ENCODE results near the gene GEMIN2.
"Not testable (repeated sequence)": the region's sequence is repeated elsewhere in the genome, so short reads cannot be mapped to it uniquely, and the experiment has no call there.

GEMIN2 gene

DNA sequence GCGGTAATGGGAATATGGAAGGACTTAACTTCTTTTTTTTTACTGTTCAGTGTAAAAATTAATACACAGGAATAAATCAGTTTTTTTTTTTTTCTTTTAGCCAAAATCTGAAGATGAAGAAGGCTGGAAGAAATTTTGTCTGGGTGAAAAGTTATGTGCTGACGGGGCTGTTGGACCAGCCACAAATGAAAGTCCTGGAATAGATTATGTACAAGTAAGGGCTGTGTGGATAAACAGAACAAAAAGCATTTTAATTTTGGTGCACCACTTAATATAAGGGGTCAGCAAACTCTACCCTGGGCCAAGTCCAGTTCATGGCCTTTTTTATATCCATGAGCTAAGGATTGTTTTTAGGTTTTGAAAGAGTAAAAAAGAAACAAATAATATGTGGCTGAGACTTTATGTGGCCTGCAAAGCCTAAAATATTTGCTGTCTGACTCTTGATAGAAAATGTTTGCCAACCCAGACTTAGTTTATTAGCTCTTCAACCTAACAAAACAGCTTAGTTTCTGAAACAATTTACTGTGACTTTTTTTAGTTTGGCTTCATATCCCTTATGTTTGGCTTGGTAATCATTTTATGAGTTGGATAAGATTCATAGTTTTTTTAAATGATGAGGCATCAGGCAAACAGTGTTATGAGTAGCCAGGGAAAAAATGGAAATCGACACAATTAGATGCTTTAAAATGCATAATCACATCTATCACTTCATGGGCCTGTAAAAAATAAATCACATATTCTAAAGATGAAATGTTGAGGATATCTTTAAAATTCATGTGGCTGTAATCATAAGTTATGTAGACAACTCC is 8.4 kb downstream of the GEMIN2 start:
- H3K9ac ChIP-seq (ENCODE audit: low read length): no peak overlapping the region
- no peak overlapping the region for H3K4me3 ChIP-seq (ENCODE audit: low read depth, low read length)
- H3K27ac ChIP-seq (ENCODE audit: low read depth, low read length): no peak overlapping the region
- no peaks in the 10 kb centered on the region for H3K4me1 ChIP-seq (ENCODE audit: control insufficient read depth, insufficient read depth, low read length)
- peaks cover 71% of the 10 kb centered on the region for H3K36me3 ChIP-seq (ENCODE audit: control insufficient read depth, insufficient read depth, low read length)
- H3K27me3 ChIP-seq (ENCODE audit: control insufficient read depth, insufficient read depth, low read length): no peaks in the 10 kb centered on the region
- H3K9me3 ChIP-seq (ENCODE audit: control insufficient read depth, insufficient read depth, low read depth, low read length): no peaks in the 10 kb centered on the region

DNA sequence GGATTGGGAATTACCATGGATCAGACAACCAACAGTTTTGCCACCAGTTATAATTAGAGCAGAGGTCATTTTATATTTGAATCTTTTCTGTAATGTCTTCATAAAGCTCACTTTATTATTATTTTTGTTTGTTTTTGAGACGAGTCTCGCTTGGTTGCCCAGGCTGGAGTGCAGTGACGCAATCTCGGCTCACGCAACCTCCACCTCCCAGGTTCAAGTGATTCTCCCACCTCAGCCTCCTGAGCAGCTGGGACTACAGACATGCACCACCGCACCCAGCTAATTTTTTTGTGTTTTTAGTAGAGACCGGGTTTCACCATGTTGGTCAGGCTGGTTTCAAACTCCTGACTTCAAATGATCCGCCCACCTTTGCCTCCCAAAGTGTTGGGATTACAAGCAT is 23.7 kb downstream of the GEMIN2 start:
- peaks cover 21% of the 10 kb centered on the region for H3K9me3 ChIP-seq (ENCODE audit: control insufficient read depth, insufficient read depth, low read depth, low read length)
- peaks cover 69% of the 10 kb centered on the region for H3K36me3 ChIP-seq (ENCODE audit: control insufficient read depth, insufficient read depth, low read length)
- H3K4me1 ChIP-seq (ENCODE audit: control insufficient read depth, insufficient read depth, low read length); H3K4me3 ChIP-seq (ENCODE audit: low read depth, low read length); H3K27ac ChIP-seq (ENCODE audit: low read depth, low read length); H3K9ac ChIP-seq (ENCODE audit: low read length); H3K27me3 ChIP-seq (ENCODE audit: control insufficient read depth, insufficient read depth, low read length): not testable (repeated sequence)

DNA sequence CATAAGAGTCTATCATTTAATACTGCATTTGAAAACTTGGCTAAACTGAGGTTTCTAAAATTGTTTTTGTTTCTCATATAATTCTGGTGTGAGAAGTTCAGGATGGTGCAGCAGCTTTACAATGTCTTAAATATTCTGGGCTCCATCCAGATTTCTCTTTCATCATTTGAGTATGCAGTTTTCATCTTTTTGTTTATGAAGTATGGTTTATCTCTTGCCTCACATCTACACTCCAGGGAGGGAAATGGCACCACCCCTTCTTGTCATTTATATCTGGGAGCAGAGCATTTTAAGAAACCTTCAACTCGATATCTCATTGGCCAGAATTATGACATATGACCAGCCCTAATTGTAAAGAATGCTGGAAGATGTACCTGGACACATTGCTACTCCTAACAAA is 24.3 kb downstream of the GEMIN2 start:
- no peaks in the 10 kb centered on the region for H3K4me1 ChIP-seq (ENCODE audit: control insufficient read depth, insufficient read depth, low read length)
- H3K36me3 ChIP-seq (ENCODE audit: control insufficient read depth, insufficient read depth, low read length): peaks cover 66% of the 10 kb centered on the region
- H3K27ac ChIP-seq (ENCODE audit: low read depth, low read length): no peak overlapping the region
- no peak overlapping the region for H3K4me3 ChIP-seq (ENCODE audit: low read depth, low read length)
- H3K9me3 ChIP-seq (ENCODE audit: control insufficient read depth, insufficient read depth, low read depth, low read length): peaks cover 23% of the 10 kb centered on the region
- H3K27me3 ChIP-seq (ENCODE audit: control insufficient read depth, insufficient read depth, low read length): no peaks in the 10 kb centered on the region
- no peak overlapping the region for H3K9ac ChIP-seq (ENCODE audit: low read length)

DNA sequence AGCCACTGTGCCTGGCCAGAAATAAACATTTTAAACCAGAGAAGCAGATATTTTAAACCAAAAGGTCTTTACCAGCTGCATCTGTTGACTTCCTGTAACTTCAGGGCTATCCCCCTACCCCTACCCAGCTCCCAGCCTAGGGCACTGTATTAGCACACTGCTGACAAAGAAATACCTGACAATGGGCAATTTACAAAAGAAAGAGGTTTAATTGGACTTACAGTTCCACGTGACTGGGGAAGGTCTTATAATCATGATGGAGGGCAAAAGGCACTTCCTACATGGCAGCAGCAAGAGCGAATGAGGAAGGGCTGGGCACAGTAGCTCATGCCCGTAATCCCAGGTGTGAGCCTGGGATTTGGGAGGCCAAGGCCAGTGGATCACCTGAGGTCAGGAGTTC is 26.0 kb downstream of the GEMIN2 start:
- Histone ChIP-seq H3K27ac (ENCODE audit: low read depth, low read length) (no peak overlapping the region), H3K9me3 (ENCODE audit: control insufficient read depth, insufficient read depth, low read depth, low read length) (peaks cover 23% of the 10 kb centered on the region), H3K4me3 (ENCODE audit: low read depth, low read length) (no peak overlapping the region), H3K27me3 (ENCODE audit: control insufficient read depth, insufficient read depth, low read length) (no peaks in the 10 kb centered on the region), H3K36me3 (ENCODE audit: control insufficient read depth, insufficient read depth, low read length) (peaks cover 49% of the 10 kb centered on the region), H3K4me1 (ENCODE audit: control insufficient read depth, insufficient read depth, low read length) (no peaks in the 10 kb centered on the region), H3K9ac (ENCODE audit: low read length) (no peak overlapping the region)

DNA sequence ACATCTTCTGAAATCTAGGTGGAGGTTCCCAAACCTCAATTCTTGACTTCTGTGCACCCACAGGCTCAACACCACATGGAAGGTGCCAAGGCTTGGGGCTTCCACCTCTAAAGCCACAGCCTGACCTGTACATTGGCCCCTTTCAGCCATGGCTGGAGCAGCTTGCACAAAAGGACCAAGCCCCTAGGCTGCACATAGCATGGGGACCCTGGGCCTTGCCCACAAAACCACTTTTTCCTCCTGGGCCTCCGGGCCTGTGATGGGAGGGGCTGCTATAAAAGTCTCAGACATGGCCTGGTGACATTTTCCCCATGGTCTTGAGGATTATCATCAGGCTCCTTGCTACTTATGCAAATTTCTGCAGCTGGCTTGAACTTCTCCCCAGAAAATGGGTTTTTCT is 27.5 kb downstream of the GEMIN2 start:
- not testable (repeated sequence) for H3K27ac ChIP-seq (ENCODE audit: low read depth, low read length); H3K9ac ChIP-seq (ENCODE audit: low read length); H3K27me3 ChIP-seq (ENCODE audit: control insufficient read depth, insufficient read depth, low read length); H3K4me3 ChIP-seq (ENCODE audit: low read depth, low read length); H3K4me1 ChIP-seq (ENCODE audit: control insufficient read depth, insufficient read depth, low read length)
- H3K9me3 ChIP-seq (ENCODE audit: control insufficient read depth, insufficient read depth, low read depth, low read length): peaks cover 23% of the 10 kb centered on the region
- H3K36me3 ChIP-seq (ENCODE audit: control insufficient read depth, insufficient read depth, low read length): peaks cover 36% of the 10 kb centered on the region

DNA sequence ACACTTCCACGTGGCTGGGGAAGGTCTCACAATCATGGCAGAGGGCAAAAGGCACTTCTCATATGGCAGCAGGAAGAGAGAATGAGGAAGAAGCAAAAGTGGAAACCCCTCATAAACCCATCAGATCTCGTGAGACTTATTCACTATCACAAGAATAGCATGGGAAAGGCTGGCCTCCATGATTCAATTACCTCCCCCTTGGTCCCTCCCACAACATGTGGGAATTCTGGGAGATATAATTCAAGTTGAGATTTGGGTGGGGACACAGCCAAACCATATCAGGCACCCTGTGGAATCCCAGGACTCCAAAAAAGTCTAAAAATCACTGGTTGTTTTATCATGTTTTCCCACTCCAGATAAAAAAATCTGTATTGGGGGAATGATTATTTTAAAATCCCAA is 29.1 kb downstream of the GEMIN2 start:
- not testable (repeated sequence) for H3K27ac ChIP-seq (ENCODE audit: low read depth, low read length); H3K4me1 ChIP-seq (ENCODE audit: control insufficient read depth, insufficient read depth, low read length); H3K27me3 ChIP-seq (ENCODE audit: control insufficient read depth, insufficient read depth, low read length); H3K9ac ChIP-seq (ENCODE audit: low read length); H3K4me3 ChIP-seq (ENCODE audit: low read depth, low read length)
- Histone ChIP-seq H3K36me3 (ENCODE audit: control insufficient read depth, insufficient read depth, low read length) (peaks cover 25% of the 10 kb centered on the region), H3K9me3 (ENCODE audit: control insufficient read depth, insufficient read depth, low read depth, low read length) (peaks cover 23% of the 10 kb centered on the region)

DNA sequence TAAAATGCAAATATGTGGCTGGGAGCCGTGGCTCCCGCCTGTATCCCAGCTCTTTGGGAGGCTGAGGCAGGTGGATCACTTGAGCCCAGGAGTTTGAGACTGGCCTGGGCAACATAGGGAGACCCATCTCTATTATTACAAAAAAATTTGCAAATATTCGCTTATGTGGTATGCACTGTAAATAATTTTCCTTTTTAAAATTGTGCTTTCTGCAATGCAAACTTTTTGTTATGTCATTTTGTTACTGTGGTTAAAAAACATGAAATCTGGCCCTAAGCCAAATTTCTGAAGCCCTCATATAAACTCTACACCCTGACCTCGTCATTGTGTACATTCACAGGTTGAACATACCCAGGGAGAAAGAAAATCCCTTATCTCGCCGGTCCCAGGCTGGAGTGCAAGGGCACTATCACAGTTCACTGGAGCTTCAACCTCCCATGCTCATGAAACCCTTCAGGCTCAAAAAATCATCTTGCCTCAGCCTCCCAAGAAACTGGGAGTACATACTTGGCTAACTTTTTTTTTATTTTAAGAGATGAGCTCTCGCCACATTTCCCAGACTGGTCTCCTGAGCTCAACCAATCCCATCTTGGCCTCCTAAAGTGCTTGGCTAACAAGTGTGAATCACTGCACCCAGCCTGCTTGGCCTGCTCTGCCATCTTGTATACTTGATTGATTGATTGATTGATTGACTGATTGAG is 31.3 kb downstream of the GEMIN2 start:
- Histone ChIP-seq H3K27ac (ENCODE audit: low read depth, low read length) (no peak overlapping the region), H3K27me3 (ENCODE audit: control insufficient read depth, insufficient read depth, low read length) (no peaks in the 10 kb centered on the region), H3K36me3 (ENCODE audit: control insufficient read depth, insufficient read depth, low read length) (peaks cover 35% of the 10 kb centered on the region)

DNA sequence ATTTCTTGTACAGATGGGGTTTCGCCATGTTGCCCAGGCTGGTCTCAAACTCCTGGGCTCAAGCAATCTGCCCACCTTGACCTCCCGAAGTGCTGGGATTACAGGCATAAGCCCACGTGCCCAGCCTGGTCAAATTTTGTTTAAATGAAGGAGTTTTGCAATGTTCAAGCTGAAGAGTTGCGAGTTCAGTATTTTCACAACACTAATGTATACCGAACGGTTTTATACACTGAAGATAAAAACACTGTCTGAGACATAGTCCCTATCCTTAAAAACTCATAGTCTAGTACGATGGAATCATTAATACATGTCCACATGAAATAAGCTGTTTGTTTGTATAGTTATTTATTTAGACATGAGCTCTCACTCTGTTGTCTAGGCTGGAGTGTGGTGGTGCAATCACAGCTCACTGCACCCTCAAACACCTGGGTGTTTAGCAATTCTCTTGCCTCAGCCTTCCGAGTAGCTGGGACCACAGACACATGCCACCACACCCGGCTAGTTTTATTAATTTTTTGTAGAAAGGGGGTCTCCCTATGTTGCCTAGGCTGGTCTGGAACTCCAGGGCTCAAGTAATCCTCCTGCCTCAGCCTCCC is 40.6 kb downstream of the GEMIN2 start:
- Histone ChIP-seq H3K27me3 (ENCODE audit: control insufficient read depth, insufficient read depth, low read length) (no peaks in the 10 kb centered on the region), H3K4me1 (ENCODE audit: control insufficient read depth, insufficient read depth, low read length) (no peaks in the 10 kb centered on the region), H3K9ac (ENCODE audit: low read length) (no peak overlapping the region), H3K36me3 (ENCODE audit: control insufficient read depth, insufficient read depth, low read length) (peaks cover 53% of the 10 kb centered on the region), H3K27ac (ENCODE audit: low read depth, low read length) (no peak overlapping the region), H3K4me3 (ENCODE audit: low read depth, low read length) (no peak overlapping the region), H3K9me3 (ENCODE audit: control insufficient read depth, insufficient read depth, low read depth, low read length) (no peaks in the 10 kb centered on the region)

More for the DNA sequence above, 31.3 kb downstream of the GEMIN2 start:
- H3K9me3 ChIP-seq (ENCODE audit: control insufficient read depth, insufficient read depth, low read depth, low read length): peaks cover 21% of the 10 kb centered on the region
- no peak overlapping the region for H3K9ac ChIP-seq (ENCODE audit: low read length)
- no peak overlapping the region for H3K4me3 ChIP-seq (ENCODE audit: low read depth, low read length)
- no peaks in the 10 kb centered on the region for H3K4me1 ChIP-seq (ENCODE audit: control insufficient read depth, insufficient read depth, low read length)

DNA sequence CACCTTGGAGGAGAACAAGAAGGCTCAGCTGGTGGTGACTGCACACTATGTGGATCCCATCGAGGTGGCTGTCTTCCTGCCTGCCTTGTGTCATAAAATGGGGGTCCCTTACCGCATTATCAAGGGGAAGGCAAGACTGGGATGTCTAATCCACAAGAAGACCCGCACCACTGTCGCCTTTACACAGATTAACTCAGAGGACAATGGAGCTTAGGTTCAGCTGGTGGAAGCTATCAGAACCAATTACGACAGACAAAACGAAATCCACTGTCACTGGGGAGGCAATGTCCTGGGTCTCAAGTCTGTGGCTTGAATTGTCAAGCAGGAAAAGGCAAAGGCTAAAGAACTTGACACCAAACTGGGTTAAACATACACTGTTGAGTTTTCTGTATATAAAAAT is 43.4 kb downstream of the GEMIN2 start:
- no peak overlapping the region for H3K27ac ChIP-seq (ENCODE audit: low read depth, low read length)
- H3K9ac ChIP-seq (ENCODE audit: low read length): no peak overlapping the region
- no peaks in the 10 kb centered on the region for H3K27me3 ChIP-seq (ENCODE audit: control insufficient read depth, insufficient read depth, low read length)
- H3K4me1 ChIP-seq (ENCODE audit: control insufficient read depth, insufficient read depth, low read length): no peaks in the 10 kb centered on the region
- H3K36me3 ChIP-seq (ENCODE audit: control insufficient read depth, insufficient read depth, low read length): peaks cover 46% of the 10 kb centered on the region
- H3K4me3 ChIP-seq (ENCODE audit: low read depth, low read length): no peak overlapping the region
- H3K9me3 ChIP-seq (ENCODE audit: control insufficient read depth, insufficient read depth, low read depth, low read length): no peaks in the 10 kb centered on the region

DNA sequence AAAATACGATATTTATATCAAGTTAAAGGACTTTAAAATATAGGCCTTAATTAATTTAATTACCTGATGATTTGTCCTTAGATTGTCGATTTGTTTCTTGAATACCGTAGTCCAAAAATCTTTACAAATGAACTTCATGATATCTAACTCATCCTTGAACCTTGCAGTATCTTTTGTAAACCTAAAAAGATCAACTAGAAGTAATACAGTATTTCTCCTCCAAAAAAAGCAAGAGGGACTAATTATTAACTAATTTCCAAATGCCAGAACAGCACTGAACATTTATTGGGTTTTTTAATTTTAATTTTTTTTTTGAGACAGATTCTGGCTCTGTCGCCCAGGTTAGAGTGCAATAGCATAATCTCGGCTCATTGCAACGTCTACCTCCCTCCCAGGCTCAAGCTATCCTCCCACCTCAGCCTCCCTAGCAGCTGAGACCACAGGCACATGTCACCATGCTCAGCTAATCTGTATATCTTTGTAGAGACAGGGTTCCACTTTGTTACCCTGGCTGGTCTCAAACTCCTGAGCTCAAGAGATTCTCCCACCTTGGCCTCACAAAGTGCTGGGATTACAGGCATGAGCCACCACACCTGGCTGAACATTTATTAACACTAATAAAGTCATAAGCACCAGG is 44.2 kb downstream of the GEMIN2 start:
- Histone ChIP-seq H3K4me3 (ENCODE audit: low read depth, low read length) (no peak overlapping the region), H3K27ac (ENCODE audit: low read depth, low read length) (no peak overlapping the region), H3K27me3 (ENCODE audit: control insufficient read depth, insufficient read depth, low read length) (no peaks in the 10 kb centered on the region), H3K4me1 (ENCODE audit: control insufficient read depth, insufficient read depth, low read length) (no peaks in the 10 kb centered on the region), H3K9ac (ENCODE audit: low read length) (no peak overlapping the region), H3K9me3 (ENCODE audit: control insufficient read depth, insufficient read depth, low read depth, low read length) (no peaks in the 10 kb centered on the region), H3K36me3 (ENCODE audit: control insufficient read depth, insufficient read depth, low read length) (peaks cover 47% of the 10 kb centered on the region)

DNA sequence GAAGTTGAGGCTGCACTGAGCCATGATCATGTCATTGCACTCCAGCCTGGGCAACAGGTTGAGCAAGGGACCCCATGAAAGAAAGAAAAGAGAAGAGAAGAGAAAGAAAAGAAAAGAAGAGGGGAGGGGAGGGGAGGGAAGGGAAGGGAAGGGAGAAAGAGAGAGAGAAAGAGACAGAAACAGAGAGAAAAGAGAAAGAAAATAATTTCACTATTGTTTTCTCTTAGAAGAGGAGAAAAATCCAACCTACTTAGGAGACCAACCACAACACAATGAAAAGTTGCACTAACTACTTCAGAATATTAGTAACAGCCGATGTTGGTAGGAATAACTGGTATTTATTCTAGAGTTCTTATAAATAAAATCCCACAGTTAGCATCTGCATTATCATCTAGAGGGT is 46.4 kb downstream of the GEMIN2 start:
- Histone ChIP-seq H3K9ac (ENCODE audit: low read length) (no peak overlapping the region), H3K27ac (ENCODE audit: low read depth, low read length) (no peak overlapping the region), H3K27me3 (ENCODE audit: control insufficient read depth, insufficient read depth, low read length) (no peaks in the 10 kb centered on the region), H3K36me3 (ENCODE audit: control insufficient read depth, insufficient read depth, low read length) (peaks cover 35% of the 10 kb centered on the region), H3K4me1 (ENCODE audit: control insufficient read depth, insufficient read depth, low read length) (no peaks in the 10 kb centered on the region), H3K9me3 (ENCODE audit: control insufficient read depth, insufficient read depth, low read depth, low read length) (no peaks in the 10 kb centered on the region), H3K4me3 (ENCODE audit: low read depth, low read length) (no peak overlapping the region)
